Ascending aorta (tissue), 2 donors: ENCODE measurements around the gene EHHADH. TPM values are rescaled to one million over a fixed set of nuclear protein-coding genes. Genes with fewer than 3 reads are reported as not detected.

Experiments used
- DNase-seq, 2 donors: peaks; one replicate each; pipeline ENCODE4 v3.0.0-alpha.2; 2019; ENCODE audit warnings: low spot score in 2 of 2
- H3K27ac ChIP-seq, 2 donors: fragments of 200-600 bp; sonication (generic); one replicate each; pipeline ENCODE4 v1.5.1; 2016 to 2017; ENCODE audit warnings: mild to moderate bottlenecking in 1 of 2
- H3K27me3 ChIP-seq: fragments of 200-600 bp; sonication (generic); one replicate; pipeline ENCODE4 v1.5.1; 2017
- H3K36me3 ChIP-seq, 2 donors: fragments of 200-600 bp; sonication (generic); one replicate each; pipeline ENCODE4 v1.5.1; 2016
- H3K4me1 ChIP-seq, 2 donors: fragments of 200-600 bp; sonication (generic); one replicate each; pipeline ENCODE4 v1.5.1; 2016 to 2017; ENCODE audit warnings: mild to moderate bottlenecking in 1 of 2
- H3K4me3 ChIP-seq, 2 donors: fragments of 200-600 bp; sonication (generic); one replicate each; pipeline ENCODE4 v1.5.1; 2016 to 2017; ENCODE audit warnings: mild to moderate bottlenecking in 1 of 2
- H3K9me3 ChIP-seq, 2 donors: fragments of 200-600 bp; sonication (generic); one replicate each; pipeline ENCODE4 v1.5.1; 2016
- intact Hi-C: fragments of 100-400 bp; cut with DNase I; formaldehyde crosslinking; loops from one replicate; pipeline ENCODE4 v1.15.1; 2023
- total RNA-seq: library from RNA; depleted of rRNA; stranded (reverse); fragments of >200 nt; gene quantifications from one replicate; pipeline ENCODE4 v1.1.0, GENCODE V29; 2016
- TF ChIP-seq, protein P1 (sequence below), 3 experiments: fragments of 200-600 bp in 2 of 3; fragments of 450-650 bp in 1 of 3; sonication (generic) in 2 of 3; IDR thresholded peaks; one replicate each; pipeline ENCODE4 v1.5.1; 2016 to 2019; ENCODE audit warnings: antibody characterized with exemption in 3 of 3, mild to moderate bottlenecking in 1 of 3, moderate library complexity in 1 of 3

EHHADH gene
- total RNA-seq, 1 donor from 2014 or later = 1.8 TPM

DNA sequence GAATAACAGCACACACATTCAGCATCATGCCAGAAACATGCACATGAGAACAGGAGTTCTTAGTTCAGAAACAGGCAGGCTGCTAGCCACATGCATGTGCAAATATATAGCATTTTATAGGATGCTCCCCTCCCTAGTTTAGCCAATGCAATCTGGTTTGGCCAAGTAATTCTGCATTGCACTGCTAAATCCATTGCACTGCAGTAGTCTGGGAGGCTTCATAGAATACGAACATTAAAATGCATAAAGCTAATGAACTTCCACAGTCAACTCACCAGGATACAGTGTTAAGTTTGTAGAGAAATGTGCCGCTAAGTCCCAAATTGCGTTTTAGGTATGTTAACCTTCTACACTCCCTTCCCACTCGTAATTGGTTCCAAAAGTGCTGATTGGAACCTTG lies 41.8 kb downstream of the EHHADH start:
- no peak for DNase-seq
- no peaks in the 10 kb centered on the region for H3K36me3 ChIP-seq
- H3K27me3 ChIP-seq = no peaks in the 10 kb centered on the region
- H3K4me3 ChIP-seq = no peak overlapping the region
- H3K27ac ChIP-seq = no peak overlapping the region
- TF ChIP-seq, protein P1, sequence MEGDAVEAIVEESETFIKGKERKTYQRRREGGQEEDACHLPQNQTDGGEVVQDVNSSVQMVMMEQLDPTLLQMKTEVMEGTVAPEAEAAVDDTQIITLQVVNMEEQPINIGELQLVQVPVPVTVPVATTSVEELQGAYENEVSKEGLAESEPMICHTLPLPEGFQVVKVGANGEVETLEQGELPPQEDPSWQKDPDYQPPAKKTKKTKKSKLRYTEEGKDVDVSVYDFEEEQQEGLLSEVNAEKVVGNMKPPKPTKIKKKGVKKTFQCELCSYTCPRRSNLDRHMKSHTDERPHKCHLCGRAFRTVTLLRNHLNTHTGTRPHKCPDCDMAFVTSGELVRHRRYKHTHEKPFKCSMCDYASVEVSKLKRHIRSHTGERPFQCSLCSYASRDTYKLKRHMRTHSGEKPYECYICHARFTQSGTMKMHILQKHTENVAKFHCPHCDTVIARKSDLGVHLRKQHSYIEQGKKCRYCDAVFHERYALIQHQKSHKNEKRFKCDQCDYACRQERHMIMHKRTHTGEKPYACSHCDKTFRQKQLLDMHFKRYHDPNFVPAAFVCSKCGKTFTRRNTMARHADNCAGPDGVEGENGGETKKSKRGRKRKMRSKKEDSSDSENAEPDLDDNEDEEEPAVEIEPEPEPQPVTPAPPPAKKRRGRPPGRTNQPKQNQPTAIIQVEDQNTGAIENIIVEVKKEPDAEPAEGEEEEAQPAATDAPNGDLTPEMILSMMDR (IDR thresholded peaks at IDR 0.05) = no peak
- intact Hi-C loops = no loop called here
- H3K4me1 ChIP-seq = peaks cover 0 to 3% of the 10 kb centered on the region in 2 donors
- H3K9me3 ChIP-seq = no peaks in the 10 kb centered on the region

DNA sequence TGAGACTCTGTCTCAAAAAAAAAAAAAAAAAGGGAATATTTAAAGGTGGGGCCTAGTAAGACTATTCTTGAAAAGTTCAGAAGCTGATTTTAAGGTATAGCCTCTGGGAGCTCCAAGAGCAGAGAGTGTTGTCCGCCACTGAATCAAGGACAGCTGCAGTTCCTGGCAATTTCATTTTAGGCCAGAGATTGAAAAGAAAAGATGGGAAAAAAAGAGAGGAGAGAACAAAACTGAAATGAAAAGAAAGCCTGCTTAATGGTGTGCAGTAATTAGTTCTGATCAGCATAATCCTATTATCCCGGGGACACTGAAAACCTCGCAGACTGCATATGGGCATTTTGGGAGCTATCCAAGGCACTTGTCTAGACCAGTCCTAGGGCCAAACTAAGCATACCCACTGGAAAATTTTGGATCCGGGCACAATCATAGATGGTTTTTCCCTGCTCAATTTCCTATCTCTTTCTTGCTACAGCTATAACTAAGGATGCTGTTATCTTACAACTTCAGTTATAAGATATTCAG lies 43.2 kb downstream of the EHHADH start:
- Histone ChIP-seq H3K36me3 (no peaks in the 10 kb centered on the region), H3K9me3 (no peaks in the 10 kb centered on the region), H3K4me3 (no peak overlapping the region), H3K27me3 (no peaks in the 10 kb centered on the region), H3K4me1 (no peaks in the 10 kb centered on the region), H3K27ac (no peak overlapping the region)
- intact Hi-C loops = no loop called here
- TF ChIP-seq, protein P1 (IDR thresholded peaks at IDR 0.05) = no peak
- DNase-seq = no peak

DNA sequence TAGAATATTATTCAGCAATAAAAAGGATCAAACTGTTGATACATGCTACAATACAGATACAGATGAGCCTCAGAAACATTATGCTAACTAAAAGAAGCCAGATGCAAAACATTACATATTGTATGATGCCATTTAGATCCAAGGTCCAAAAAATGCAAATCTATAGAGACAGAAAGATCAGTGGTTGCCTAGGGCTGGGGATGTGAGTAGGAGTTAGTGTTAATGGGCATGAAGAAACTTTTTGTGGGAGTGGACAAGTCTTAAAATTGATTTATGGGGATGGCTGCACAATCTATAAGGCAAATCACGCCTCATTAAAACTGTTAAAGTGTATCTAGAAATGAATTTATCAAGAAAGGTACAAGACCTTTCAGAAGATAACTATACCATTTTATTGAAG lies 45.0 kb downstream of the EHHADH start:
- Histone ChIP-seq H3K9me3 (no peaks in the 10 kb centered on the region), H3K36me3 (no peaks in the 10 kb centered on the region), H3K27ac (no peak overlapping the region), H3K27me3 (no peaks in the 10 kb centered on the region), H3K4me3 (no peak overlapping the region), H3K4me1 (no peaks in the 10 kb centered on the region)
- no peak for DNase-seq
- intact Hi-C loops = no loop called here
- TF ChIP-seq, protein P1 (IDR thresholded peaks at IDR 0.05) = no peak

DNA sequence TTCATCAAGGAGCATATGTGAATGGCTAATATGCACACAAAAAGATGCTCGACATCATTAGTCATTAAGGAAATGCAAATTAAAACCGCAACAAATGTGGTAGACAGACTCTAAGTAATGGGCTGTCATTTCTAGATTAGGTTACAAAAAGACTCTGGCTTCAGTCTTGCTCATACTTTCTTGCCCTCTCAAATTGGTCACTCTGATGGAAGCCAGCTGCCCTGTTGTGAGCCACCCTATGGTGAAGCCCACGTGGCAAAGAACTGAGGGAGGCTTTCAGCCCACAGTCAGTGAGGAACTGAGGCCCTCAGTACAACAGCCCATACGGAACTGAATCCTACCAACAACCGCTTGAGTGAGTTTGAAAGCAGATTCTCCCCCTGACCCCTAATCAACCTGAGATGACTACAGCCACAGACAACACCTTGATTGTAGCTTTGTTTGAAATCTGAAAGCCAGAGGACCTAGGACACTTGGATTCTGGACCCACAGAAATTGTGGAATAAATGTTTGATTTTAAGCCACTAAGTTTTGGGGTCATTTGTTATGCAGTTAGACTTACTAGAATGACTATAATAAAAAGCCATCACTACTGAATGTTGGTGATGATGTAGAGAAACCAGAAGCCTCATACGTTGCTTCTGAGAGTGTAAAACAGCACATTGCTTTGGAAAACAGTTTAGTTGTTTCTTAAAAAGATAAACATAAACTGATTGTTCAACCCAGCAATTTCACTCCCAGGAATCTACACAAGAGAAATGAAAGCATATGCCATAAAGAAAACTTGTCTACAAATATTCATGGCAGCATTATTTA lies 45.7 kb downstream of the EHHADH start:
- Histone ChIP-seq H3K4me1 (no peaks in the 10 kb centered on the region), H3K27ac (no peak overlapping the region), H3K36me3 (no peaks in the 10 kb centered on the region), H3K27me3 (no peaks in the 10 kb centered on the region), H3K4me3 (no peak overlapping the region), H3K9me3 (no peaks in the 10 kb centered on the region)
- intact Hi-C loops = no loop called here
- TF ChIP-seq, protein P1 (IDR thresholded peaks at IDR 0.05) = no peak
- DNase-seq = no peak

DNA sequence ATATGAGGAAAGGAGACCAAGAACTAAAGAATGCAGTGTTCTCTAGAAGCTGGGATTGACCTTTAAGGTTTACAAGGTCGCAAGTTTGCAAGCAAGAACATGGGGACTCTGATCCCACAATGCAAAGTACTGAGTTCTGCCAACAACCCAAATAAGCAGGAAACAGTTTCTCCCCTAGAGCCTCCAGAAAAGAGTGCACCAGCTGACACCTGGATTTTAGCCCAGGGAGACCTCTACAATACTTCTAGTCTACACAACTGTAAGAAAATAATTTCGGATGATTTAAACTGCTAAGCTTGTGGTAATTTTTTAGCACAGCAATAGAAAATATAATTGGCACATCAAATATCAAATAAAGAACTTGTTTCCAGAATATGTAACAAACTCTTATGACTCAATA lies 46.4 kb downstream of the EHHADH start:
- no peaks in the 10 kb centered on the region for H3K27me3 ChIP-seq
- H3K4me1 ChIP-seq = no peaks in the 10 kb centered on the region
- H3K27ac ChIP-seq = no peak overlapping the region
- no peak for DNase-seq
- intact Hi-C loops = no loop called here
- TF ChIP-seq, protein P1 (IDR thresholded peaks at IDR 0.05) = no peak
- H3K4me3 ChIP-seq = no peak overlapping the region
- no peaks in the 10 kb centered on the region for H3K9me3 ChIP-seq
- H3K36me3 ChIP-seq = no peaks in the 10 kb centered on the region
